ENCODE data around the gene WDR18.

DNA sequence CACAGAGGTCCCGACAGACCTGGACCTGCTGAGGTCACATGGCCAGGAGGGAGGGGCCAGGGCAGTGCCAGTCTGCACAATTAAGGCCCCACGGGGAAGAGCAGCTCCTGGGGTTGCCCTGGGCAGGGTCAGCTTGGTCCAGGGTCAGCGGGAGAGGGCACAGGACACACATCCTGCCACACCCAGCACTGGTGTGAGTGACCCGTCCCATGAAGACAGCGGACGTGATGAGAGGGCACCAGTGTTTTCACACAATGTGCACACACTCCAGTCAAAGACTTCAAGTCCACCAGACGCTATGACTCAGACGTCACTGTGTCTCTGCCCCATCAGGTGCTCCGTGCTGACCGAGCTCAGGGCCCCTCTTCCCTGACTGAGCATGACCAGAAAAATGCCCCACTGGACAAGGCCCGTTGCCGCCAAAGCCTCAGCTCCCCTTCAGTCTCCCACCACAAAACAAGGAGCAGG, 32.5 kb downstream of the WDR18 start:
- no peak for TF ChIP-seq POLR2A (IDR thresholded peaks at IDR 0.05)
- TF ChIP-seq, protein P1, sequence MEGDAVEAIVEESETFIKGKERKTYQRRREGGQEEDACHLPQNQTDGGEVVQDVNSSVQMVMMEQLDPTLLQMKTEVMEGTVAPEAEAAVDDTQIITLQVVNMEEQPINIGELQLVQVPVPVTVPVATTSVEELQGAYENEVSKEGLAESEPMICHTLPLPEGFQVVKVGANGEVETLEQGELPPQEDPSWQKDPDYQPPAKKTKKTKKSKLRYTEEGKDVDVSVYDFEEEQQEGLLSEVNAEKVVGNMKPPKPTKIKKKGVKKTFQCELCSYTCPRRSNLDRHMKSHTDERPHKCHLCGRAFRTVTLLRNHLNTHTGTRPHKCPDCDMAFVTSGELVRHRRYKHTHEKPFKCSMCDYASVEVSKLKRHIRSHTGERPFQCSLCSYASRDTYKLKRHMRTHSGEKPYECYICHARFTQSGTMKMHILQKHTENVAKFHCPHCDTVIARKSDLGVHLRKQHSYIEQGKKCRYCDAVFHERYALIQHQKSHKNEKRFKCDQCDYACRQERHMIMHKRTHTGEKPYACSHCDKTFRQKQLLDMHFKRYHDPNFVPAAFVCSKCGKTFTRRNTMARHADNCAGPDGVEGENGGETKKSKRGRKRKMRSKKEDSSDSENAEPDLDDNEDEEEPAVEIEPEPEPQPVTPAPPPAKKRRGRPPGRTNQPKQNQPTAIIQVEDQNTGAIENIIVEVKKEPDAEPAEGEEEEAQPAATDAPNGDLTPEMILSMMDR (IDR thresholded peaks at IDR 0.05), result no peak

Data from thyroid gland (tissue), 4 donors.